SKM-1 treated with dmso at 0.1 percent for 144 hours (cell line): ENCODE data around the gene SSTR5.
"Not testable (repeated sequence)": the region's sequence is repeated elsewhere in the genome, so short reads cannot be mapped to it uniquely, and the experiment has no call there.

ENCODE experiments used
- DNase-seq: peaks from one replicate; lab custom pipeline; 2025; ENCODE audit not compliant: unreplicated experiment; lab: John Stamatoyannopoulos, UW

SSTR5 gene

DNA sequence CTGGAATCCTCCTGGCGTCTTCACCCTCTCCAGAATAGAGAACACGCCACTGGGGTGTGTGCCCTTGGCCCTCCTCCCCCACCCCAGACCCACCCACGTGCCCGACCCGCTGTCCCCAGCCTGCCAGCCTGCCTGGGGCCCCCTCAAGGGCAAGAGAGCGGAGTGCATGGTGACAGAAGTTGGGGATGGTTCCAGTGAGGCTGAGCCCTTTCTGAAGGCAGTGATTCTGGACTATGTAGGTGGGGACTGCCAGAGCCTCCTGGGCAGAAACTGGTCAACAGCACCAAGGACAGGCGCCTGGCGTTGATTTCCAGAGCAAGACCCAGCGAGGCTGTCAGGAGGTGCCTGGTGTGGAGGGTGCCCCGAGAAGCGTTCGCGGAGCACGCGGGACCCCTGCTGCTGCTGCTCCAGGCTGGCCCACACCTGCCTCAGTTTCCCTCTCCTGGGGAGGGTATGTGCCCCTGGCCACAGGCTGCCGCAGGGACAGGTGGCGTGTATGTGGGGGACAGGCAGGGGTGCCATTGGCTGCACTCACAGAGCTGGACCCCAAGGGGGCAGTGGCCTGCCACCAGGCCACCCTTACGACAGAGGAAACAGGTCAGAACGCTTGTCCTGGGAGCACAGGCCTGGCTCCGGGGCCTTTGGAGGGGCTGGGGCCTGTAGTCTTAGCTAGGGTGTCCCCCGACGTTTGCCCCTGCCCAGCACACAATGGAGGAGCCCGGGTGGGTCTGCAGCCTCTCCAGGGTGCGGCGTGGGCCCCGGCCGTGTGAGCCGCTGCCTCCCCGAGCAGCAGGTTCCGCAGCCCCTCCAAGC, 1.2 kb downstream of the SSTR5 start:
- DNase-seq, result no peak

DNA sequence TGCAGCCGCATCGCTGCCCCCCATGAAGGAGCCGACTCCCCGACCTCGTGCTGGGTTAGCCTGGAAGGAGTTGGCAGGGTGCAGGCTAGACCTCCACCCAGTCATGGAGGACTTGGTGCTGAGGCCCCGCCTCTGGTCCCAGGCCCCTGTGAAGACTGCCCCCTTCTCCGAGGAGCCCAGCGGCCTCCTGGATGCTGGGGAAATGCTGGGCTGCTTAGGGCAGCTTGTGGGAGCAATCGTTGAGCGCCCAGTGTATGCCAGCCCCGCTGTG, 1.8 kb downstream of the SSTR5 start:
- DNase-seq, result no peak

GRCh38 chr16:1075546-1075945, 3.0 kb downstream of the SSTR5 start:
- DNase-seq, result no peak

DNA sequence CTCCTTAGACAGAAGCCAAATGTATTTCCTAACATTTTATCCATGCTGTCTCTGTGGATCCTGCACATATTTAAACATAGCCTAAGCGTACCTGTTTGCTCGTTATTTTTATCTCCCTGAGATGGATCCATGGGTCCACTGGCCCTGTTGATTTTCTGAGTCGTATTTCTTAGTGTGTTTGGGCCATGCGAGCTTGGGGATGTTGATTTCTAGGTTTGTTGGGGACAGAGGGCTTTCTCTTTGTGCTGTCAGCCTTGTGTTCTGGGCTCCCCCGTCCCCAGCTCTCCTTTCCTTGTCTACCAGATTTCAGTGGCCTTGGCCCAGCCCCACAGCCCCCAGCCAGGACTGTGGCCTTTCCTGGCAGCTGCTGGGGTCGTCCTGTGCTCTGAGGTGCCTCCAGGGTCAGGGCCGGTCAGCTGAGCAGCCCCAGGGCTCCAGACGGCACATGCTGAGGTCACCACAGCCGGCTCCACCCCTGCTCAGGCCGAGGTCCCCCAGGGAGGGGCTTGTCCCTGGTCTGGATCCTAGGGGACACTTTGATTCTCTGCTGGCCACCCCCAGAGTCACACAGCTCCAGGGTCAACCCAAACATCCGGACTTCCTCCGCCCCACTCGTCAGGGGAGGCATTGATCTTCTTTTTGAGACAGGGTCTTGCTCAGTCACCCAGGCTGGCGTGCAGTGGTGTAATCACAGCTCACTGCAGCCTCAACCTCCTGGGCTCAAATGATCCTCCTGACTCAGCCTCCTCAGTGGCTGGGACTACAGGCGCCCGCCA, 4.4 kb downstream of the SSTR5 start:
- DNase-seq, result no peak

GRCh38 chr16:1077877-1078578, 5.5 kb downstream of the SSTR5 start:
- no peak for DNase-seq

GRCh38 chr16:1078579-1079021, 6.1 kb downstream of the SSTR5 start:
- DNase-seq, result no peak

- DNase-seq, result no peak
Measured at GRCh38 chr16:1079341-1079740, 6.8 kb downstream of the SSTR5 start.

DNA sequence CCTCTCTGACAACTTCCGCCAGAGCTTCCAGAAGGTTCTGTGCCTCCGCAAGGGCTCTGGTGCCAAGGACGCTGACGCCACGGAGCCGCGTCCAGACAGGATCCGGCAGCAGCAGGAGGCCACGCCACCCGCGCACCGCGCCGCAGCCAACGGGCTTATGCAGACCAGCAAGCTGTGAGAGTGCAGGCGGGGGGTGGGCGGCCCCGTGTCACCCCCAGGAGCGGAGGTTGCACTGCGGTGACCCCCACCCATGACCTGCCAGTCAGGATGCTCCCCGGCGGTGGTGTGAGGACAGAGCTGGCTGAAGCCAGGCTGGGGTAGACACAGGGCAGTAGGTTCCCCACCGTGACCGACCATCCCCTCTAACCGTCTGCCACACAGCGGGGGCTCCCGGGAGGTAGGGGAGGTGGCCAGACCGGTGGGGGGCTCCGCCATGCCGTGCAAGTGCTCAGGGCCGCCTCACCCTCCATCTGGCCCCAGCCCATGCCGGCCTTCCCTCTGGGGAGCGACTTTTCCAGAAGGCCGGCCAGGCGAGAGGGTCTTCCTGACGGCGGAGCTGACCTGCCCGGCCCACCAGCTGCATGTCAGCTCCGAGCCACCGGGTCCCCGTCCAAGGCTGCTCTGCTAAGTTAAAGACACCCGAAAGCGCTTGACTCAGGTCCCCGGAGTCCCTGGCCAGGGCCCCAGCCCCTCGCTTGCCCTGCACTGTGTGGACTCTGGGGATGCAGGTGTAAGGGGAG, 7.4 kb downstream of the SSTR5 start:
- no peak for DNase-seq

GRCh38 chr16:1080801-1081733, 8.5 kb downstream of the SSTR5 start:
- no peak for DNase-seq

- DNase-seq, result no peak
Measured at GRCh38 chr16:1081734-1082265, 9.3 kb downstream of the SSTR5 start.

DNA sequence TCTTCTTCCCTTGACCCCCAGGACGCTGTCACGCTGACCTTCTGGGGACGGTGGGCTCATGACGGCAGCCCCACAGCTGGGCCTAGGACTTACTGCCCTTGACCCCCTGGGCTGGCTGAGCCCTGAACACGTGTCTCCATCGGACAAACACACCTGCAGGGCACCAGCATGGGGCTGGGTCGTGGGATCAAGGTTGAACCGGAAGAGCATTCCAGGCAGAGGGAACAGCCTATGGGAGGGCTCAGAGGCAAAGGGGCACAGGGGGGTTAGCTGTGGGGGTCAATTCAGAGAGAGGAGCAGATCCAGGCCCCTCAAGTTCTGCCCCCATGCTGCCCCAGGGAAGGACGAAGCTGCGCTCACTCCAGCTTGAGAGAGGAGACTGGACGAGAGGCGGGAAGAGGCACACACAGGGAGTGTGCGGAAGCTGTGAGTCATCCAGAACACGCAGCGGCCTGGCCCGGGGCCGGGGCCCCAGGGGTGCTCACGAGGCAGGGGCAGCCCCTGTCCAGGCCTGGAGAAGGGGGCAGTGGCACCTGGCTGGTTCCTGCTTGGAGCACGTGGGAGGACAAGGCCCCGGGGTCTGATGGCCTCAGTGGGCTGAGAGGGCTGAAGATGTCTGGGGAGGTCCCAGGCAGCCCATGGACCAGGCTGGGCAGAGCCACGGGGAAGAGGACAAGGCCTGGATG, 9.9 kb downstream of the SSTR5 start:
- DNase-seq, result no peak

GRCh38 chr16:1082952-1083675, 10.6 kb downstream of the SSTR5 start:
- no peak for DNase-seq

DNA sequence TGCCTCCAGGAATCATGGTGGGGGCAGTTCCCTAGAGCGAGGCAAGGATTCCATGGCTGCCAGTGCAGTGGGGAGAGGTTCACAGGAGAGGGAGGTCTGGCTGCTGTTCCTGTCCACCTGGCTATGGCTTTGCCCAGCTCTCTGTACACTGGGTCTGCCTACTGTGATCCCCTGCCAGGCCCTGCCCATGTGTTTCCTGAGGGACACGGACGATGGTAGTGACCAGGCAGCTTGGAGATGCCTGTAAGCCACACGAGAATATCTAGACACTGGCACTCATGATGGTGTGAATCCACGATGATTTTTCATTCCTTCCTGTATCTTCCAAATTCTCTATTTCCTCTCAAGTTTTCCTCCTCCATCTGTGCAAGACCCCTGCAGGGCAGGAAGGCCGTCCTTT, 12.4 kb downstream of the SSTR5 start:
- DNase-seq, result no peak

DNA sequence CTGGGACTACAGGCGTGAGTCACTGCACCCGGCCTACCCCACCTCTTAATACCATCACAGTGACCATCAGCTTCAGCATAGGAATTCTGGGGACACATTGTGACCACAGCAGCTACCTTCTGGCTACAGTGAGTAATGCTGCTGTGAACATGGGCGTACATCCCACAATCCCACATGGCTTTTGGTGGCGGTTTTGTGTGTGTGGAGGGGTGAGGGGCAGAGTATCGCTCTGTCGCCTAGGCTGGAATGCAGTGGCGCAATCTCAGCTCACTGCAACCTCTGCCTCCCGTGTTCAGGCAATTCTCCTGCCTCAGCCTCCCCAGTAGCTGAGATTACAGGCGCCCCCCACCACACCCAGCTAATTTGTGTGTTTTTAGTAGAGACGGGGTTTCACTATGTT, 13.9 kb downstream of the SSTR5 start:
- not testable (repeated sequence) for DNase-seq

DNA sequence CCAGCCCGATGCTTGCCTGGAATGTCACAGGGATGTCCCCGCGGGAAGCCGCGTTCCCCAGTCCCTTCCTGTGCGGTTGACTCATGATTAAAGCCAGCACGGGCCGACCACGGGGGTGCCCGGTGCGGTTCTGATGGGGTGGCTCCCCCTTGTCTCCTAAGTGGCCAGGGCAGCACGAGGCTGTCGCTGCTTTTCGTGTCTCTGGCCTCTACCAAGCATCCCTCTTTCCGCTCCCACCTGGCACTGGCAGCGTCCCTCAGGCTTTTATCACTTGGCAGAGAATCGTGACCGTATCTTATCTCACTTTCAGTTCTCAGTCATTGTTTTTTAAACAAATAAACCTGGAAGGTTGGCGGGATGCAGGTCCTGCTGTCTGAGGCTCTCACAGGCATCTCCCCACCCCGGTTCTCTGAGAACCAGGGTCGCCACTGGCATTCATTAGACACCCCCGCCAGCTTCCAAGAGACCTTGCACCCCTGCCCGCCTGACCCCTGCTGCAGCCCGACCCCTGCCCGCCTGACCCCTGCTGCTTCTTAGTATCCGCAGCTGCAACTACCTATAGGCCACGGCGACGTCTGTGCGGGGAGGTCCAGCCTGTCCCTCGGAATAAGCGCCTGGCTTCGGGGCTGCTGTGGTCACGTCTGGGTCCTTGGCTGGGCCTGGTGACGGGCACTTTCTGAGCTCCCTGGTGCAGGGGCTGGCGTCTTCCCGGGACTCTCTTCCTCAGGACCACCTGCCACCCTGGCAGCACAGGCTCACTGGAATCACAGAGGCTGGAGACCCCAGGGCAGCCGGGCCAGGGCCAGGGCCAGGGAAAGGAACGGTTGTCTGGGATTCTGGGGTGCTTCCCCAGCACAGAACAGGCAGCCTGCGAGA, 16.0 kb downstream of the SSTR5 start:
- no peak for DNase-seq

DNA sequence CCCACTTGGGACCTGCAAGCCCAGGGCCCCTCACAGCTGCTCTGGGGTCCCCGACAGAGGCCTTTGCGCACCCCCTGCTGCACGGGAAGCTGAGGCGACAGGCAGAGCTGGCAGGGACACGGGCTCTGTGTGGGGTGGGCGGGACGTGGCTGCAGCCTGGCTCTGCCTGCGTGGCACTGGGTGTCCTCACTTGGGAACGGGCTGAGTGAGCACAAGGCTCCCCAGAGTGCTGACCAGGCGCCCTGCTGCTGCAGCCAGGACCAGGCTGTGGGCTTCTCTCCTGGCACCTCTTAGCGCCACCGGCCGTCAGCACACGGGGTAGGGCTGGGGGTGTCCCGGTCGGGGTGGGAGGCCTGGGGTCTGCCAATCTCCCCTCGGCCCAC, 16.9 kb downstream of the SSTR5 start:
- DNase-seq, result no peak

- DNase-seq, result no peak
Measured at GRCh38 chr16:1089822-1090619, 17.5 kb downstream of the SSTR5 start.
